ENCODE data around the gene ATMIN. TPM values are rescaled to one million over a fixed set of nuclear protein-coding genes. Genes with fewer than 3 reads are reported as not detected.

Gene ATMIN
- polyA plus RNA-seq, 1 experiment = 48.1 TPM

DNA sequence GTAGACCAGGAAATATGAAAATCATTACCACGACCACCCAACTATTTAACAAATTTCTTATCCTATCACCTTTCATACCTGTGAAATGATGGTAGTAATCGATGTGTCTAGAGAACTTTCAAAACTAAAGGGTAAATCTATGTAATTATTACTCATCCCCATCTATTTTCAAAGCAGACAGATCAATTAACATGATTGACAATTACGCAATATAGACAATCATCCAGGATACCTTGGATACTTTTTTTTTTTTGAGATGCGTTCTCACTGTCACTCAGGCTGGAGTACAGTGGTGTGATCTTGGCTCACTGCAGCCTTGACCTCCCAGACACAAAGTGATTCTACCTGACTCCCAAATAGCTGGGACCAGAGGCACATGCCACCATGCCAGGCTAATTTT, 45.4 kb downstream of the ATMIN start:
- ChIA-PET CTCF (interaction anchor here (1.6 kb wide), 1 partner anchor 124 kb away, joined by 3 read pairs; no protein-coding TSS in a partner anchor), POLR2A (interaction anchor here (1.1 kb wide), 1 partner anchor 74 kb away, joined by 3 read pairs; the partner anchor contains the start of genes CENPN and CMC2)
- H3K27me3 ChIP-seq (ENCODE audit: control insufficient read depth, insufficient read depth, low read length) = no peaks in the 10 kb centered on the region
- no peak overlapping the region for H3K27ac ChIP-seq (ENCODE audit: low read depth, low read length)
- H3K9me3 ChIP-seq (ENCODE audit: control insufficient read depth, insufficient read depth, low read length) = no peaks in the 10 kb centered on the region; the same call in 1 of the 2 replicates
- no peak overlapping the region for H3K4me3 ChIP-seq (ENCODE audit: low read depth, low read length)
- no peak for DNase-seq (ENCODE audit: low read depth, low spot score)
- TF ChIP-seq, protein P1, sequence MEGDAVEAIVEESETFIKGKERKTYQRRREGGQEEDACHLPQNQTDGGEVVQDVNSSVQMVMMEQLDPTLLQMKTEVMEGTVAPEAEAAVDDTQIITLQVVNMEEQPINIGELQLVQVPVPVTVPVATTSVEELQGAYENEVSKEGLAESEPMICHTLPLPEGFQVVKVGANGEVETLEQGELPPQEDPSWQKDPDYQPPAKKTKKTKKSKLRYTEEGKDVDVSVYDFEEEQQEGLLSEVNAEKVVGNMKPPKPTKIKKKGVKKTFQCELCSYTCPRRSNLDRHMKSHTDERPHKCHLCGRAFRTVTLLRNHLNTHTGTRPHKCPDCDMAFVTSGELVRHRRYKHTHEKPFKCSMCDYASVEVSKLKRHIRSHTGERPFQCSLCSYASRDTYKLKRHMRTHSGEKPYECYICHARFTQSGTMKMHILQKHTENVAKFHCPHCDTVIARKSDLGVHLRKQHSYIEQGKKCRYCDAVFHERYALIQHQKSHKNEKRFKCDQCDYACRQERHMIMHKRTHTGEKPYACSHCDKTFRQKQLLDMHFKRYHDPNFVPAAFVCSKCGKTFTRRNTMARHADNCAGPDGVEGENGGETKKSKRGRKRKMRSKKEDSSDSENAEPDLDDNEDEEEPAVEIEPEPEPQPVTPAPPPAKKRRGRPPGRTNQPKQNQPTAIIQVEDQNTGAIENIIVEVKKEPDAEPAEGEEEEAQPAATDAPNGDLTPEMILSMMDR (IDR thresholded peaks at IDR 0.05; ENCODE audit: low read depth, low read length) = no peak

DNA sequence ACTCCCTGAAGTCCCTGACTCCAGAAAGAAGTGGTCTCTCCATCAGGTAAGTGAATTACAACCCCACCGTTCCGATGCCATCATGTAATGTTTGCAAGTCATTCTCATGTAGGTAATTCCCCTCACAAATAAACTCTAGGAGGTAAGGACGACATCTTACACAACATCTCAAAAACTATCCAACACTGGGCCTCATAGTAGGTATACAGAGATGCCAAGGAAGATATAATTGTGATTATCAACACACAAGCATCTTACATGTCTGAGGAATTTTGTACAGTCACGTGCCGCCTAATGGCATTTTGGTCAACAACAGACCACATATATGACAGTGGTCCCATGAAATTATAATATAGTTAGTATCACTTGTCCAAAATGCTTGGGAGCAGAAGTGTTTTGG, 53.2 kb downstream of the ATMIN start:
- no peak overlapping the region for H3K4me3 ChIP-seq (ENCODE audit: low read depth, low read length)
- ChIA-PET POLR2A (no interaction called here), CTCF (no interaction called here)
- H3K27ac ChIP-seq (ENCODE audit: low read depth, low read length) = no peak overlapping the region
- H3K27me3 ChIP-seq (ENCODE audit: control insufficient read depth, insufficient read depth, low read length) = no peaks in the 10 kb centered on the region
- H3K9me3 ChIP-seq (ENCODE audit: control insufficient read depth, insufficient read depth, low read length) = no peaks in the 10 kb centered on the region
- DNase-seq (ENCODE audit: low read depth, low spot score) = no peak
- TF ChIP-seq, protein P1 (IDR thresholded peaks at IDR 0.05; ENCODE audit: low read depth, low read length) = no peak

DNA sequence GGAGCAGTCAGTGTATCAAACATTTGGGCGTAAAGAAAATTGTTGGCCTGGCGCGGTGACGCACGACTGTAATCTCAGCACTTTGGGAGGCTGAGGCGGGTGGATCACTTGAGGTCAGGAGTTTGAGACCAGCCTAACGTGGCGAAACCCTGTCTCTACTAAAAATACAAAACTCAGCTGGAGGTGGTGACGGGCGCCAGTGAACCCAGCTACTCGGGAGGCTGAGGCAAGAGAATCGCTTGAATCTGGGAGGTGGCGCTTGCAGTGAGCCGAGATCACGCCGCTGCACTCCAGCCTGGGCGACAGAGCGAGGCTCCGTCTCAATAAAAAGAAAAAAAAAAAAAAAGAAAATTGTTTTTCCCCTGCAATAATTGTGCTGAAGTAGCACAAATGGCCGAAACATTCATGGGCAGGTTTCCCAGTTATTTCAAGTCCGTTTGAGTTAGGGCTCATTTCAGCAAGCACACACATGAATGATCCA, 59.2 kb downstream of the ATMIN start:
- Histone ChIP-seq H3K27me3 (ENCODE audit: control insufficient read depth, insufficient read depth, low read length) (no peaks in the 10 kb centered on the region), H3K4me3 (ENCODE audit: low read depth, low read length) (peak overlapping the region; percentile 73), H3K27ac (ENCODE audit: low read depth, low read length) (no peak overlapping the region), H3K9me3 (ENCODE audit: control insufficient read depth, insufficient read depth, low read length) (no peaks in the 10 kb centered on the region; the same call in 1 of the 2 replicates)
- POLR2A ChIA-PET = no interaction called here
- CTCF ChIA-PET = interaction anchor here (0.6 to 1.4 kb wide), 3 partner anchors 47 to 110 kb away, joined by 5 to 9 read pairs (median 8); no protein-coding TSS in a partner anchor
- TF ChIP-seq, protein P1 (IDR thresholded peaks at IDR 0.05; ENCODE audit: low read depth, low read length) = no peak
- DNase-seq (ENCODE audit: low read depth, low spot score) = no peak

DNA sequence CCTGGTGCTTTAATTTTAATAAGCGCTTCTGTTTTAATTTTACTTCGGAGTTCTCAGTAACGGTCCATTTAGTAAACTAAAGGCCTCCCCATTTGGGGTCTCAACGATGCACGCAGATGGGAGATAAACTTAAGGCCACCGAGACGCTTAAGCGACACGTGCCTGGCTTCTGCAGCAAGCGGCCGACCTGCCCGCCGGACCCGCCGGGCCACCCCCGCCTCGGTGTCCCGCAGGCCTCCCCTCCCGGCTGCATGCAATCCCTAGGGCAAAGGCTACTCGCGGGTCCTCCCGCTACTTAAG, 60.0 kb downstream of the ATMIN start:
- Histone ChIP-seq H3K9me3 (ENCODE audit: control insufficient read depth, insufficient read depth, low read length) (no peaks in the 10 kb centered on the region; the same call in 1 of the 2 replicates), H3K4me3 (ENCODE audit: low read depth, low read length) (peak overlapping the region; percentile 73), H3K27me3 (ENCODE audit: control insufficient read depth, insufficient read depth, low read length) (no peaks in the 10 kb centered on the region), H3K27ac (ENCODE audit: low read depth, low read length) (no peak overlapping the region)
- TF ChIP-seq, protein P1 (IDR thresholded peaks at IDR 0.05; ENCODE audit: low read depth, low read length) = no peak
- ChIA-PET CTCF (interaction anchor here (0.6 to 1.4 kb wide), 3 partner anchors 47 to 109 kb away, joined by 5 to 9 read pairs (median 8); no protein-coding TSS in a partner anchor), POLR2A (no interaction called here)
- DNase-seq (ENCODE audit: low read depth, low spot score) = no peak

DNA sequence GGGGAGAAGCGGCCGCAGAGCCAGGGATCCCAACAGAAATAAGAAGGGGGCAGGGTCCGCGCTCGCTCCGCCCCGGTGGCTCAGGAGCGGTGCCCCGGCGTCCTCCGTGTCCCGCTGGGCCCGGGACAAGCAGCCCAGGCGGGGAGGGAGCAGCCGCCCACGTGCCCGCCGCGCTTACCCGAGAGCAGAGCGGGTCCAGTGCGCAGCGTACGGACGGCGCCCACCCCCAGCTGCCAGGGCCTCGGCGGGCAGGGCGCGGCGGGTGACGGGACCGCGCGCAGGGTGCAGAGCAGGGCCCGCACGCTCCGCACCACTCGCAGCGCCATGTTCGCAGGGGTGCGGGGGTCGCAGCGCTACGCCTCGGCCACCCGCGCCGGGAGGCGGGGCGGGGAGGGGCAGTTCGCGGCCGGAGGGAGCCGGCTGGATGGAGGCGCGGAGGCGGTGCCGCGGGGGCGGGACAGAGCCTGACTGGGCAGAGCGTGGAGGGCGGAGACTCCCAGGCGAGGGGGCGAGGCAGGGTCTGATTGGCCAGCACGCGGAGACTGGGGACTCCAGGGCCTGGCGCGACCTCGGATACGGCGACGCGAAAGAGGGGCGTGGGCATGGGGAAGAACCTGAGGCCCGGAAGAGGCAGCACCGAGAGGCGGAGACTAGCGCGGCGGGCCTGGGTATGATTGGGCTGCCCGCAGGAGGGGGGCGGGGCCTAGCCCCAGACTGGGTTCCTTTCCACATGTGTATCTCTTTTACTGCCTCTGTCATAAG, 60.5 kb downstream of the ATMIN start, which contains the start of gene GCSH:
Gene GCSH, minus strand, starts transcription at position 443 of the 762 bp plus-strand sequence. Its CDS starts 117 bp downstream, at position 326.
- Histone ChIP-seq H3K9me3 (ENCODE audit: control insufficient read depth, insufficient read depth, low read length) (no peaks in the 10 kb centered on the region; the same call in 1 of the 2 replicates), H3K4me3 (ENCODE audit: low read depth, low read length) (peak within 1 kb of the TSS; percentile 73), H3K27me3 (ENCODE audit: control insufficient read depth, insufficient read depth, low read length) (no peaks in the 10 kb centered on the region), H3K27ac (ENCODE audit: low read depth, low read length) (no peak within 1 kb of the TSS)
- CTCF ChIA-PET = interaction anchor here (1.4 kb wide), 1 partner anchor 109 kb away, joined by 9 read pairs; no protein-coding TSS in a partner anchor
- DNase-seq (ENCODE audit: low read depth, low spot score) = peak; percentile 96
- POLR2A ChIA-PET = no interaction called here
- TF ChIP-seq, protein P1 (IDR thresholded peaks at IDR 0.05; ENCODE audit: low read depth, low read length) = no peak

Measured in AG04450 (cell line).